ENCODE results near the gene SMARCC2. TPM values are rescaled to one million over a fixed set of nuclear protein-coding genes. Genes with fewer than 3 reads are reported as not detected.

SMARCC2 gene
- total RNA-seq, 1 donor from 2014 or later: 196 TPM

DNA sequence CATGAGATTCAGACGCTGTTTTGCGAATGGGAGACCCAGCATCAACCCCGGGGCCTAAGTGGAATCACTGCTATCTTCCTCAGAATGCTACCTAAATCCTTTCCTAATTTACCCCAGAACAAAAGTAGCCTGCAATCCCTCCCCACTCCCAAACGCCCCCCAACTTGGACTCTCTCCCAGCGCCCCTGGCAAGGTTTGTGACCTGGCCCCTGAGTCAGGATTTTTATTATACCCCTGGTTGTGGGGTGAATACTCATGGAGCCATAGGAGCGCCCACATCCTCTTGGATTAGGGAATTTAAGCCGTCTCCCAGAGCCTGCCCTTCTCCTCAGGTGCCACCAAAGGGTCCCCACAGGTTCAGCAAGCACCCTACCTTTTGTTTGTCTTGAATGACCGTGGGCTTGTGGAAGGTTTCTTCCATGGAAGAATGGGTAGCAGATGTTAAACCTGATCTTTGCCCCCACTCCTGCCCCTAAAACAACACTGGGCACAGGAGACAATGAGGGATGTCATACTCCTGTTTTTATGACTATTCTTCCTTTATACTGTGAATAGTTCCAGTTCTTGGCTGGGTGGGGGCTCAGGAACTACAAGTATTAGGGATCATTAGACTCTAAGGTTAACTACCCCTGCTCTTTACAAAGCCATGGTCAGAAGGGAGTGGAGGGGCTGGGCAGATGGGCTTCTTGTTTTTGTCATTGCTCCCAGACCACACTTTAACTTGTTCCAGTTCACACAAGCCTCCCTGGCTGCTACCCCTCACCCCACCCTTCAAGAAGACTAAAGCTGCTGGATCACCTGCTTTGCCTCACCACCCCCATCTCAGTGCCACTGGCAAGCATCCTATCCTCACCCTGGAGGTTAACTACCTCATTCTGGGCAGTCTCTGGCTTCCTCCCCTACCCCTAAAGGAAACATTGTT is 36.3 kb downstream of the SMARCC2 start:
- peak overlapping the region; percentile 93 for H3K27ac Mint-ChIP-seq (ENCODE audit: unreplicated experiment)
- H3K27me3 Mint-ChIP-seq (ENCODE audit: unreplicated experiment): peaks cover 17% of the 10 kb centered on the region
- H3K9me3 Mint-ChIP-seq (ENCODE audit: unreplicated experiment): peaks cover 5% of the 10 kb centered on the region
- H3K36me3 Mint-ChIP-seq (ENCODE audit: unreplicated experiment): no peaks in the 10 kb centered on the region
- TF ChIP-seq, protein P1, sequence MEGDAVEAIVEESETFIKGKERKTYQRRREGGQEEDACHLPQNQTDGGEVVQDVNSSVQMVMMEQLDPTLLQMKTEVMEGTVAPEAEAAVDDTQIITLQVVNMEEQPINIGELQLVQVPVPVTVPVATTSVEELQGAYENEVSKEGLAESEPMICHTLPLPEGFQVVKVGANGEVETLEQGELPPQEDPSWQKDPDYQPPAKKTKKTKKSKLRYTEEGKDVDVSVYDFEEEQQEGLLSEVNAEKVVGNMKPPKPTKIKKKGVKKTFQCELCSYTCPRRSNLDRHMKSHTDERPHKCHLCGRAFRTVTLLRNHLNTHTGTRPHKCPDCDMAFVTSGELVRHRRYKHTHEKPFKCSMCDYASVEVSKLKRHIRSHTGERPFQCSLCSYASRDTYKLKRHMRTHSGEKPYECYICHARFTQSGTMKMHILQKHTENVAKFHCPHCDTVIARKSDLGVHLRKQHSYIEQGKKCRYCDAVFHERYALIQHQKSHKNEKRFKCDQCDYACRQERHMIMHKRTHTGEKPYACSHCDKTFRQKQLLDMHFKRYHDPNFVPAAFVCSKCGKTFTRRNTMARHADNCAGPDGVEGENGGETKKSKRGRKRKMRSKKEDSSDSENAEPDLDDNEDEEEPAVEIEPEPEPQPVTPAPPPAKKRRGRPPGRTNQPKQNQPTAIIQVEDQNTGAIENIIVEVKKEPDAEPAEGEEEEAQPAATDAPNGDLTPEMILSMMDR (IDR thresholded peaks at IDR 0.05; ENCODE audit: partially characterized antibody, unreplicated experiment): no peak
- no peak for DNase-seq
- H3K4me1 Mint-ChIP-seq (ENCODE audit: low read depth, unreplicated experiment): peaks cover 12% of the 10 kb centered on the region
- H3K4me3 Mint-ChIP-seq (ENCODE audit: unreplicated experiment): peak overlapping the region; percentile 89

DNA sequence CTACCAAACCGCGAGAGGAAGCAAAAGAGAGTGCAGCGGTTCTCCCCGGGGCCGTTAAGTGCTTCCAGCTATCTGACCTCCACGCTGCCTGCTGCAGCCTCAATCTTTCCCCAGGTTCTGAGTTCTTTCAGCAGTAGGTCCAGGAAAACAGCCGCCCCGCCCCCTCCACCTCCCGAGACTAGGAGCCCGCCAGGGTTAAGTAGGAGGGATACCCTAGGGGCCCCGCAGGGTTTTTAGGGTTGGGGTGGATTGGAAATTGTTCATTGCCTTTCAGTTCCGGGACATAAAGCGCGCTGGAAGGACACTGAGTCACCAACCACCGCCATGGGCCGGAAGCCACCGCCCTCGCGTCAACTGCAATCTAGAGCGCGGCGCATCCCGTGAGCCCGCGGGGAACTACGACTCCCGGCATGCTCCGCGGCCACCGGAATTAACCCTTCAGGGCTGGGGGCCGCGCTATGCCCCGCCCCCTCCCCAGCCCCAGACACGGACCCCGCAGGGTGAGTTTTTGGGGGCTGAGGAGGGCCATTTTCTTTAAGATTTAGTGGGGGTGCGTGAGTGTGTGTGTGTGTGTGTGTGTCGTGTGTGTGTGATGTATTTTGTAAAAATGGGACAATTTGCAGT is 37.0 kb downstream of the SMARCC2 start, which contains the start of gene MYL6B:
TSS of gene MYL6B (plus strand) at position 456 of the 624 bp plus-strand sequence. CDS start 1,332 bp downstream, outside the sequence.
- peaks cover 11% of the 10 kb centered on the region for H3K4me1 Mint-ChIP-seq (ENCODE audit: low read depth, unreplicated experiment)
- H3K27ac Mint-ChIP-seq (ENCODE audit: unreplicated experiment): peak within 1 kb of the TSS; percentile 93
- H3K9me3 Mint-ChIP-seq (ENCODE audit: unreplicated experiment): peaks cover 3% of the 10 kb centered on the region
- H3K36me3 Mint-ChIP-seq (ENCODE audit: unreplicated experiment): no peaks in the 10 kb centered on the region
- peak; percentile 94 for DNase-seq
- H3K27me3 Mint-ChIP-seq (ENCODE audit: unreplicated experiment): peaks cover 11% of the 10 kb centered on the region
- TF ChIP-seq, protein P1 (IDR thresholded peaks at IDR 0.05; ENCODE audit: partially characterized antibody, unreplicated experiment): no peak
- peak within 1 kb of the TSS; percentile 89 for H3K4me3 Mint-ChIP-seq (ENCODE audit: unreplicated experiment)

DNA sequence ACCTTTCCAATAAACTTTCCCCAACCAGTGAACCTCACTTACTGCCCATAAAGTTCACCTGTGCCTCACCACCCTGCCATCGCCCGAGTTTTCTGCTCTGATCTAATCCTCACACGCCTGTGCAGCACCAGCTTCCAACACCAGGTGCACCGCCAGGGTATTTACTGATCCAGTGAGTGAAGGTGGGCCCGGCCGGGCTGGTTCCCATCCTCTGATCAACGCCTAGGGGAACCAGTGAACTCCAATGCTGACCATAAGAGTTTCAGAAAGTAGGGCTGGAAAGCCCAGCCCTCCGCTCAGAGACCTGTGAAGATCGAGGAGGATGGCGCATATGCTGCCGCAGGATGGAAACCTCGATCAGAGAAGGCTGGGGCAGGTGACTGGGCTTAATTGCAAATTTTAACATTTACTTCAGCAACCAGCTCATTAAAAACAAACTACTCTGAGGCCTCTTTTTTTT is 37.6 kb downstream of the SMARCC2 start:
- peaks cover 6% of the 10 kb centered on the region for H3K27me3 Mint-ChIP-seq (ENCODE audit: unreplicated experiment)
- no peaks in the 10 kb centered on the region for H3K36me3 Mint-ChIP-seq (ENCODE audit: unreplicated experiment)
- H3K4me1 Mint-ChIP-seq (ENCODE audit: low read depth, unreplicated experiment): peaks cover 9% of the 10 kb centered on the region
- TF ChIP-seq, protein P1 (IDR thresholded peaks at IDR 0.05; ENCODE audit: partially characterized antibody, unreplicated experiment): peak; percentile 65
- H3K9me3 Mint-ChIP-seq (ENCODE audit: unreplicated experiment): no peaks in the 10 kb centered on the region
- H3K27ac Mint-ChIP-seq (ENCODE audit: unreplicated experiment): peak overlapping the region; percentile 93
- DNase-seq: peak; percentile 62
- H3K4me3 Mint-ChIP-seq (ENCODE audit: unreplicated experiment): peak overlapping the region; percentile 89

DNA sequence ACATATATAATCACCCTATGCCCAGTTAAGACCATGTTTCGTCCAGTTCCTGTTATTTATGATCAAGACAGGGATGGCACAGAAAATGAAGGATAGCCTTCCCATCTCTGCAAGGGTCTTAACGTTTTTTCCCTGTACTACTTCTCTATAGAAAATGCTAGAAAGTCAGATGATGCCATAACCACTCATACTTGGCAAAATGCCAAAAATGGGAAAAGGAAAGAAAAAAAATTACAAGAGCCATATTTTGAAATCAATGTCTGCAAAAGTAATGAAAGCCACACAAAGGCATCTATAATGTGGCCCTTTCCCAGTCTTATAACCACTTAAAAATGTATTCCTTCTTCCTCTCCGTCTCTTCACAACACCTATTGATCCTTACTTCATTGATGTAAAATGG is 38.7 kb downstream of the SMARCC2 start:
- TF ChIP-seq, protein P1 (IDR thresholded peaks at IDR 0.05; ENCODE audit: partially characterized antibody, unreplicated experiment): no peak
- peaks cover 5% of the 10 kb centered on the region for H3K27me3 Mint-ChIP-seq (ENCODE audit: unreplicated experiment)
- H3K4me3 Mint-ChIP-seq (ENCODE audit: unreplicated experiment): peak overlapping the region; percentile 89
- H3K9me3 Mint-ChIP-seq (ENCODE audit: unreplicated experiment): no peaks in the 10 kb centered on the region
- DNase-seq: no peak
- H3K27ac Mint-ChIP-seq (ENCODE audit: unreplicated experiment): no peak overlapping the region
- H3K36me3 Mint-ChIP-seq (ENCODE audit: unreplicated experiment): no peaks in the 10 kb centered on the region
- peaks cover 9% of the 10 kb centered on the region for H3K4me1 Mint-ChIP-seq (ENCODE audit: low read depth, unreplicated experiment)
